ENCODE measurements around the gene LSMEM2. TPM values are rescaled to one million over a fixed set of nuclear protein-coding genes. Genes with fewer than 3 reads are reported as not detected.
"Not testable (repeated sequence)": the region's sequence is repeated elsewhere in the genome, so short reads cannot be mapped to it uniquely, and the experiment has no call there.

The LSMEM2 gene
- total RNA-seq, 1 experiment from 2014 or later: 0.57 TPM

DNA sequence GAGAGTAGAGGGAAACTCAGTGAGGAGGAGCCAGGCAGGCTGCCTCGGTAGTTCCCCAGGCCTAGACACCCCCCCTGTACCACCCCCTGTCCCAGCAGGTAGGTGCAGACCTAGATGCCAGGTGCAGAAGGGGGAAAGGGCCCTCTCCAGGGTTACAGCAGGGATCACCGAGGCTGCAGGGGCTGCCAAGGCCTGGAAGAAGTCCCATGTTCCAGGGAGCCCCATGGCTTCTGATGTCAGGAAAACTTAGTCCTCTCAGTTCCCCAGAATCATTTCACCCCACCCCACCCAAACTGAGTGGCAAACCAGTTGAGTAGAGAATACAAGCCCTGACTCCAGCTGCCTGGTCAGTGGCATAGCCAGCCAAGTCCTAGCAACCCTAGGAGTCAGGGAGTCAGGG, 17.4 kb upstream of the LSMEM2 start:
- no peaks in the 10 kb centered on the region; the same call in 1 of the 2 replicates for H3K27me3 Mint-ChIP-seq (ENCODE audit: low read depth)
- peaks cover 37% of the 10 kb centered on the region for H3K4me1 Mint-ChIP-seq
- no peak for DNase-seq (ENCODE audit: low spot score)
- H3K9me3 Mint-ChIP-seq: no peaks in the 10 kb centered on the region
- ChIA-PET POLR2A (interaction anchor here (0.6 kb wide), 1 partner anchor 406 kb away, joined by 3 read pairs; no protein-coding TSS in a partner anchor), CTCF (interaction anchor here (2.8 to 7.6 kb wide), 6 partner anchors 12 to 69 kb away, joined by 17 to 151 read pairs (median 76); partner anchors contain the start of gene SEMA3B)
- peaks cover 12% of the 10 kb centered on the region for H3K36me3 Mint-ChIP-seq
- ATAC-seq: no peak
- H3K4me3 Mint-ChIP-seq: 0 out of 2 replicates have a peak overlapping the region, but pooled peaks have one; percentile 64
- TF ChIP-seq, protein P1, sequence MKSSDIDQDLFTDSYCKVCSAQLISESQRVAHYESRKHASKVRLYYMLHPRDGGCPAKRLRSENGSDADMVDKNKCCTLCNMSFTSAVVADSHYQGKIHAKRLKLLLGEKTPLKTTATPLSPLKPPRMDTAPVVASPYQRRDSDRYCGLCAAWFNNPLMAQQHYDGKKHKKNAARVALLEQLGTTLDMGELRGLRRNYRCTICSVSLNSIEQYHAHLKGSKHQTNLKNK (CRISPR knock-in tag; IDR thresholded peaks at IDR 0.05): no peak
- TF ChIP-seq ZNF317 (CRISPR knock-in tag; IDR thresholded peaks at IDR 0.05; ENCODE audit: borderline replicate concordance, low read depth): no peak
- no peak for TF ChIP-seq ZBTB21 (CRISPR knock-in tag; IDR thresholded peaks at IDR 0.05; ENCODE audit: borderline replicate concordance)
- no peak for TF ChIP-seq CBFB (CRISPR knock-in tag; IDR thresholded peaks at IDR 0.05; ENCODE audit: low read depth)
- no peak for TF ChIP-seq NFATC4 (CRISPR knock-in tag; IDR thresholded peaks at IDR 0.05)
- TF ChIP-seq, protein P2, sequence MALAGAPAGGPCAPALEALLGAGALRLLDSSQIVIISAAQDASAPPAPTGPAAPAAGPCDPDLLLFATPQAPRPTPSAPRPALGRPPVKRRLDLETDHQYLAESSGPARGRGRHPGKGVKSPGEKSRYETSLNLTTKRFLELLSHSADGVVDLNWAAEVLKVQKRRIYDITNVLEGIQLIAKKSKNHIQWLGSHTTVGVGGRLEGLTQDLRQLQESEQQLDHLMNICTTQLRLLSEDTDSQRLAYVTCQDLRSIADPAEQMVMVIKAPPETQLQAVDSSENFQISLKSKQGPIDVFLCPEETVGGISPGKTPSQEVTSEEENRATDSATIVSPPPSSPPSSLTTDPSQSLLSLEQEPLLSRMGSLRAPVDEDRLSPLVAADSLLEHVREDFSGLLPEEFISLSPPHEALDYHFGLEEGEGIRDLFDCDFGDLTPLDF (CRISPR knock-in tag; IDR thresholded peaks at IDR 0.05): no peak
- TF ChIP-seq ZNF671 (CRISPR knock-in tag; IDR thresholded peaks at IDR 0.05): no peak
- TF ChIP-seq, protein P3, sequence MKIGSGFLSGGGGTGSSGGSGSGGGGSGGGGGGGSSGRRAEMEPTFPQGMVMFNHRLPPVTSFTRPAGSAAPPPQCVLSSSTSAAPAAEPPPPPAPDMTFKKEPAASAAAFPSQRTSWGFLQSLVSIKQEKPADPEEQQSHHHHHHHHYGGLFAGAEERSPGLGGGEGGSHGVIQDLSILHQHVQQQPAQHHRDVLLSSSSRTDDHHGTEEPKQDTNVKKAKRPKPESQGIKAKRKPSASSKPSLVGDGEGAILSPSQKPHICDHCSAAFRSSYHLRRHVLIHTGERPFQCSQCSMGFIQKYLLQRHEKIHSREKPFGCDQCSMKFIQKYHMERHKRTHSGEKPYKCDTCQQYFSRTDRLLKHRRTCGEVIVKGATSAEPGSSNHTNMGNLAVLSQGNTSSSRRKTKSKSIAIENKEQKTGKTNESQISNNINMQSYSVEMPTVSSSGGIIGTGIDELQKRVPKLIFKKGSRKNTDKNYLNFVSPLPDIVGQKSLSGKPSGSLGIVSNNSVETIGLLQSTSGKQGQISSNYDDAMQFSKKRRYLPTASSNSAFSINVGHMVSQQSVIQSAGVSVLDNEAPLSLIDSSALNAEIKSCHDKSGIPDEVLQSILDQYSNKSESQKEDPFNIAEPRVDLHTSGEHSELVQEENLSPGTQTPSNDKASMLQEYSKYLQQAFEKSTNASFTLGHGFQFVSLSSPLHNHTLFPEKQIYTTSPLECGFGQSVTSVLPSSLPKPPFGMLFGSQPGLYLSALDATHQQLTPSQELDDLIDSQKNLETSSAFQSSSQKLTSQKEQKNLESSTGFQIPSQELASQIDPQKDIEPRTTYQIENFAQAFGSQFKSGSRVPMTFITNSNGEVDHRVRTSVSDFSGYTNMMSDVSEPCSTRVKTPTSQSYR (CRISPR knock-in tag; IDR thresholded peaks at IDR 0.05): no peak
- TF ChIP-seq TP53 (CRISPR knock-in tag; IDR thresholded peaks at IDR 0.05): no peak
- TF ChIP-seq, protein P4, sequence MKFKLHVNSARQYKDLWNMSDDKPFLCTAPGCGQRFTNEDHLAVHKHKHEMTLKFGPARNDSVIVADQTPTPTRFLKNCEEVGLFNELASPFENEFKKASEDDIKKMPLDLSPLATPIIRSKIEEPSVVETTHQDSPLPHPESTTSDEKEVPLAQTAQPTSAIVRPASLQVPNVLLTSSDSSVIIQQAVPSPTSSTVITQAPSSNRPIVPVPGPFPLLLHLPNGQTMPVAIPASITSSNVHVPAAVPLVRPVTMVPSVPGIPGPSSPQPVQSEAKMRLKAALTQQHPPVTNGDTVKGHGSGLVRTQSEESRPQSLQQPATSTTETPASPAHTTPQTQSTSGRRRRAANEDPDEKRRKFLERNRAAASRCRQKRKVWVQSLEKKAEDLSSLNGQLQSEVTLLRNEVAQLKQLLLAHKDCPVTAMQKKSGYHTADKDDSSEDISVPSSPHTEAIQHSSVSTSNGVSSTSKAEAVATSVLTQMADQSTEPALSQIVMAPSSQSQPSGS (CRISPR knock-in tag; IDR thresholded peaks at IDR 0.05; ENCODE audit: borderline replicate concordance, low read depth): no peak
- H3K27ac Mint-ChIP-seq: no peak overlapping the region

DNA sequence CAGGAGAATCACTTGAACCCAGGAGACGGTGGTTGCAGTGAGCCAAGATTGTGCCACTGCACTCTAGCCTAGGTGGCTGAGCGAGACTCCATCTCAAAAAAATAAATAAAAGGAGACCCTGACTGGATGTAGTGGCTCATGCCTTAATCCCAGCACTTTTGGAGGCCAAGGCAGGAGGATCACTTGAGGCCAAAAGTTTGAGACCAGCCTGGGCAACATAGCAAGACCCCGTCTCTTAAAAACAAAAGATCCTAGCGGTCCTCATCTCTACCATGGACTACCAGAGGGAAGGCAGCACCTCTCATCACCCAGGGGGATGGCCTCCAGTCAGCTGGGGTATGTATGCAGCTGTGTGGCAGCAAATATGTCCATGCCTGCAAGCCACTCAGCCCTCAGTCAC, 16.7 kb upstream of the LSMEM2 start:
- DNase-seq (ENCODE audit: low spot score); H3K9me3 Mint-ChIP-seq; H3K27me3 Mint-ChIP-seq (ENCODE audit: low read depth); H3K36me3 Mint-ChIP-seq; H3K4me3 Mint-ChIP-seq; ATAC-seq; H3K27ac Mint-ChIP-seq; POLR2A ChIA-PET: not testable (repeated sequence)
- peaks cover 42% of the 10 kb centered on the region for H3K4me1 Mint-ChIP-seq
- peak; percentile 77; the same call in 1 of the 2 replicates for TF ChIP-seq ZNF121 (CRISPR knock-in tag; IDR thresholded peaks at IDR 0.05)
- CTCF ChIA-PET: interaction anchor here (3.5 kb wide), 1 partner anchor 68 kb away, joined by 61 read pairs; the partner anchor contains the start of gene GNAT1

DNA sequence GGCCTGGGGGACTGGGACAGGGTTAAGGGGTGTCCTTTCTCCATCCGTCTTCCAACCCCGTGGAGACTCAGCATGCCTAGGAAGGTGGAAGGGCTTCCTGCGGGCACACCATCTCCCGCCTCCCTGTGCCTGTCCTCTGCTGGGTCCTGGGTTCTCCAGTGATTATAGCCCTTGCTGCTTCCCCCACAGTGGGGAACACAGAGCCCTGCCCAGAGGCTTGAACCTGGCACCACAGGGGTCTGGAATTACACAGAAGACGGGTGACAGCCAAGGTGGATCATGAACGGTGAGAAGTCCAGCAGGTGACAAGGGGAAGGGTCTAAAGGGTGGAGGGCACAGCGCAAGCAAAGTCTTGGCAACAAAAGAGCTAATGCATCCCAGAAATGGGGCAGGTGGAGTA, 16.1 kb upstream of the LSMEM2 start:
- TF ChIP-seq, protein P5, sequence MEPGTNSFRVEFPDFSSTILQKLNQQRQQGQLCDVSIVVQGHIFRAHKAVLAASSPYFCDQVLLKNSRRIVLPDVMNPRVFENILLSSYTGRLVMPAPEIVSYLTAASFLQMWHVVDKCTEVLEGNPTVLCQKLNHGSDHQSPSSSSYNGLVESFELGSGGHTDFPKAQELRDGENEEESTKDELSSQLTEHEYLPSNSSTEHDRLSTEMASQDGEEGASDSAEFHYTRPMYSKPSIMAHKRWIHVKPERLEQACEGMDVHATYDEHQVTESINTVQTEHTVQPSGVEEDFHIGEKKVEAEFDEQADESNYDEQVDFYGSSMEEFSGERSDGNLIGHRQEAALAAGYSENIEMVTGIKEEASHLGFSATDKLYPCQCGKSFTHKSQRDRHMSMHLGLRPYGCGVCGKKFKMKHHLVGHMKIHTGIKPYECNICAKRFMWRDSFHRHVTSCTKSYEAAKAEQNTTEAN (CRISPR knock-in tag; IDR thresholded peaks at IDR 0.05): no peak
- no peak overlapping the region for H3K4me3 Mint-ChIP-seq
- peaks cover 2% of the 10 kb centered on the region; the same call in 1 of the 2 replicates for H3K36me3 Mint-ChIP-seq
- ChIA-PET CTCF (interaction anchor here (0.6 to 4.4 kb wide), 11 partner anchors 13 to 1938 kb away, joined by 3 to 73 read pairs (median 10); partner anchors contain the start of genes GNAT1 and HYAL1), POLR2A (no interaction called here)
- no peak overlapping the region for H3K27ac Mint-ChIP-seq
- no peaks in the 10 kb centered on the region for H3K9me3 Mint-ChIP-seq
- peaks cover 44% of the 10 kb centered on the region for H3K4me1 Mint-ChIP-seq
- H3K27me3 Mint-ChIP-seq (ENCODE audit: low read depth): no peaks in the 10 kb centered on the region; the same call in 1 of the 2 replicates
- DNase-seq (ENCODE audit: low spot score): no peak
- ATAC-seq: no peak

Measured in WTC11 (cell line).